ENCODE data around the gene SWSAP1. TPM values are rescaled to one million over a fixed set of nuclear protein-coding genes. Genes with fewer than 3 reads are reported as not detected.

The SWSAP1 gene
- polyA plus RNA-seq, 3 donors: 5.9 to 11.5 (median 8.7) TPM

- Mint-ChIP-seq H3K27ac (peak overlapping the region in 2 of 7 donors; percentile 25 to 57), H3K27me3 (ENCODE audit: low read depth in 3 of 3) (peaks cover 14 to 38% (median 23%) of the 10 kb centered on the region in 3 donors), H3K4me3 (peak overlapping the region in 1 of 2 donors; percentile 21), H3K36me3 (no peaks in the 10 kb centered on the region), H3K4me1 (peaks cover 19% of the 10 kb centered on the region), H3K9me3 (peaks cover 0 to 4% (median 0%) of the 10 kb centered on the region in 7 donors)
- no peak overlapping the region for H3K4me3 ChIP-seq (replicated peaks in 1 of 3; ENCODE audit: low read depth in 2 of 3, low read length in 3 of 3)
- peaks cover 0 to 6% of the 10 kb centered on the region in 2 donors for H3K27me3 ChIP-seq (ENCODE audit: control insufficient read depth in 2 of 2, insufficient read depth in 2 of 2, low read length in 2 of 2)
- no peak overlapping the region for H3K27ac ChIP-seq (ENCODE audit: low read depth in 1 of 2, low read length in 2 of 2)
- H3K9me3 ChIP-seq (replicated peaks in 1 of 2; ENCODE audit: control insufficient read depth in 1 of 2, insufficient read depth in 1 of 2, low read length in 2 of 2): no peaks in the 10 kb centered on the region
- H3K79me2 ChIP-seq (ENCODE audit: insufficient read depth, low read length): no peaks in the 10 kb centered on the region
- H2AFZ ChIP-seq (ENCODE audit: insufficient read depth, low read depth, low read length, poor library complexity, severe bottlenecking): no peak overlapping the region
- DNase-seq: no peak
- H3K36me3 ChIP-seq (replicated peaks in 1 of 2; ENCODE audit: control insufficient read depth in 1 of 2, insufficient read depth in 2 of 2, low read length in 2 of 2): no peaks in the 10 kb centered on the region
- peaks cover 14 to 16% of the 10 kb centered on the region in 2 donors for H3K4me1 ChIP-seq (ENCODE audit: control insufficient read depth in 1 of 2, insufficient read depth in 2 of 2, low read length in 2 of 2)
- WGBS (ENCODE audit: insufficient coverage): 80% methylated on average over 1 of the region's 4 CpGs
- no peaks in the 10 kb centered on the region for H4K20me1 ChIP-seq (ENCODE audit: insufficient read depth, low read length)
- TF ChIP-seq CTCF (IDR thresholded peaks at IDR 0.05): no peak
- no peak overlapping the region for H3K4me2 ChIP-seq (replicated peaks; ENCODE audit: extremely low read depth, low read length, poor library complexity, severe bottlenecking)
- H3K9ac ChIP-seq (ENCODE audit: insufficient read depth, low read length, poor library complexity, severe bottlenecking): no peak overlapping the region
- intact Hi-C loops (cut with micrococcal nuclease): no loop called here
Observed at GRCh38 chr19:11408591-11408990, 34.1 kb downstream of the SWSAP1 start.

- Histone ChIP-seq H3K9ac (ENCODE audit: insufficient read depth, low read length, poor library complexity, severe bottlenecking) (no peak overlapping the region), H3K9me3 (replicated peaks in 1 of 2; ENCODE audit: control insufficient read depth in 1 of 2, insufficient read depth in 1 of 2, low read length in 2 of 2) (no peaks in the 10 kb centered on the region)
- intact Hi-C loops (cut with micrococcal nuclease): no loop called here
Observed at GRCh38 chr19:11410682-11411081, 36.2 kb downstream of the SWSAP1 start.

More at GRCh38 chr19:11410682-11411081, 36.2 kb downstream of the SWSAP1 start:
- Mint-ChIP-seq H3K4me3 (no peak overlapping the region), H3K4me1 (peaks cover 19% of the 10 kb centered on the region), H3K36me3 (no peaks in the 10 kb centered on the region), H3K27ac (no peak overlapping the region), H3K9me3 (peaks cover 0 to 4% (median 0%) of the 10 kb centered on the region in 7 donors), H3K27me3 (ENCODE audit: low read depth in 3 of 3) (peaks cover 14 to 45% (median 20%) of the 10 kb centered on the region in 3 donors)
- Histone ChIP-seq H3K4me2 (replicated peaks; ENCODE audit: extremely low read depth, low read length, poor library complexity, severe bottlenecking) (no peak overlapping the region), H3K36me3 (replicated peaks in 1 of 2; ENCODE audit: control insufficient read depth in 1 of 2, insufficient read depth in 2 of 2, low read length in 2 of 2) (no peaks in the 10 kb centered on the region), H3K4me1 (ENCODE audit: control insufficient read depth in 1 of 2, insufficient read depth in 2 of 2, low read length in 2 of 2) (peaks cover 14 to 16% of the 10 kb centered on the region in 2 donors), H4K20me1 (ENCODE audit: insufficient read depth, low read length) (no peaks in the 10 kb centered on the region), H2AFZ (ENCODE audit: insufficient read depth, low read depth, low read length, poor library complexity, severe bottlenecking) (no peak overlapping the region), H3K79me2 (ENCODE audit: insufficient read depth, low read length) (no peaks in the 10 kb centered on the region), H3K4me3 (replicated peaks in 1 of 3; ENCODE audit: low read depth in 2 of 3, low read length in 3 of 3) (no peak overlapping the region), H3K27me3 (ENCODE audit: control insufficient read depth in 2 of 2, insufficient read depth in 2 of 2, low read length in 2 of 2) (peaks cover 0 to 7% of the 10 kb centered on the region in 2 donors), H3K27ac (ENCODE audit: low read depth in 1 of 2, low read length in 2 of 2) (no peak overlapping the region)
- WGBS (ENCODE audit: insufficient coverage): 97% methylated on average over 4 of the region's 8 CpGs
- TF ChIP-seq CTCF (IDR thresholded peaks at IDR 0.05): no peak
- DNase-seq: no peak

Data from CD14-positive monocyte (primary cell).